ENCODE measurements around the gene FOXP2. TPM values are rescaled to one million over a fixed set of nuclear protein-coding genes. Genes with fewer than 3 reads are reported as not detected.

Gene FOXP2
- total and polyA plus RNA-seq, 9 of the 15 experiments (the other 6 are each of a cell fraction or from before 2014, with no cell fraction given) = not detected

- TF ChIP-seq ZNF609 (CRISPR knock-in tag; IDR thresholded peaks at IDR 0.05; ENCODE audit: borderline replicate concordance) (no peak), ZNF197 (CRISPR knock-in tag; IDR thresholded peaks at IDR 0.05; ENCODE audit: low read depth) (no peak), RAD21 (CRISPR knock-in tag; conservative IDR thresholded peaks at IDR 0.05 in 1 of 2, IDR thresholded peaks at IDR 0.05 in 1 of 2) (no peak), ZNF717 (CRISPR knock-in tag; IDR thresholded peaks at IDR 0.05) (no peak), NCOR1 (IDR thresholded peaks at IDR 0.05) (no peak), ZNF695 (CRISPR knock-in tag; IDR thresholded peaks at IDR 0.05) (no peak), BACH1 (tag; IDR thresholded peaks at IDR 0.05) (no peak), ZNF655 (CRISPR knock-in tag; IDR thresholded peaks at IDR 0.05) (no peak), NFRKB (IDR thresholded peaks at IDR 0.05; ENCODE audit: low read depth) (no peak), TEAD2 (tag; IDR thresholded peaks at IDR 0.05) (no peak)
These were observed 229.8 kb downstream of the FOXP2 start (continued) for GRCh38 chr7:114644455-114644854.
